NCI-H748 treated with DMSO at 0.1 percent for 48 hours (cell line): Measurements from ENCODE around the gene CNGB1.
"Not testable (repeated sequence)": the region's sequence is repeated elsewhere in the genome, so short reads cannot be mapped to it uniquely, and the experiment has no call there.

Source experiments
- DNase-seq: peaks from one replicate; lab custom pipeline; 2025; lab: John Stamatoyannopoulos, UW

The CNGB1 gene

DNA sequence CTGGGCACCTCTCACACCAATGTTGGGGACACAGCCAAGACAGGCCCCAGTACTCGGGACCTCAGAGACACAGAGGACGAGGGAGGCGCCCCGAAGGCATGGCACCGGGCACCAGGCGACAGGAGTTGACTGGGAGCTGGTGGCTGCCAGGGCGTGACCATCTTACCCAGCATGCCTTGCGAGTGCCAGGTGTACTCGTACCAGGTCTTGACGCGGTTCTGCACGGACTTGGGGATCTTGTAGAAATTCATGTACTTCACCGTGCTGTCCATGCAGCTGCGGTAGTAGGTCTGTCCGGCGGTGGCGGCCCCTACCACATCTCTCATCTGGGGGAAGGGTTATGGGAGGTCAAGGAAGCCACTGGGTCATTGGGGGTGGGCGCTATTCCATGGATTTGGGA is 67.3 kb downstream of the CNGB1 start:
- DNase-seq, result no peak

DNA sequence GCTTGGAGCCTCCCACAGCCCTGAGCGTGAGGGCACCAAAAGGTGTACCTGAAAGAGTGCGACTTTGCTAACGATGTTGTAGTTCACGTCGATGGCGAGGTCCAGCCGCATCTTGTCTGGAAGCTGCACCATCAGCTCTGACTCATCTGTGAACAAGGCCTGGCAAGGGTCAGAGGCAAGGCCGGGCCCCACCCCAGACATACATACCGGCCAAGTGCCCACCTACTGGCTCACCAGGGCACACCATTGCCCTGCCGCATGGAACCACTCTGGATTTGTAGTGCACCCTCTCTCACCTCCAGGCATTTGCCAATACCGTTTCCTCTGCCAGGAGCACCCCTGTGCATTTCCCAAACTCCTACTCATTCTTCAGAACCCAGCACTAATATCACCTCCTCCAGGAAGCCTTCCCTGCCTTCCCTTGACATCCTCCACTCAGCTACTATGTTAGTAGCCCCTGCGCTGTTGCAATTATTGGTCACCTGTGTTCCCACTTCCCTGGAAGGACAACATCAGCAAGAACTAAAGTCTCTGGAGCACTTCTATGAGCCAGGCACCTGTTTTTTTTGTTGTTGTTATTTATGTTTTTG is 69.4 kb downstream of the CNGB1 start:
- DNase-seq, result no peak

DNA sequence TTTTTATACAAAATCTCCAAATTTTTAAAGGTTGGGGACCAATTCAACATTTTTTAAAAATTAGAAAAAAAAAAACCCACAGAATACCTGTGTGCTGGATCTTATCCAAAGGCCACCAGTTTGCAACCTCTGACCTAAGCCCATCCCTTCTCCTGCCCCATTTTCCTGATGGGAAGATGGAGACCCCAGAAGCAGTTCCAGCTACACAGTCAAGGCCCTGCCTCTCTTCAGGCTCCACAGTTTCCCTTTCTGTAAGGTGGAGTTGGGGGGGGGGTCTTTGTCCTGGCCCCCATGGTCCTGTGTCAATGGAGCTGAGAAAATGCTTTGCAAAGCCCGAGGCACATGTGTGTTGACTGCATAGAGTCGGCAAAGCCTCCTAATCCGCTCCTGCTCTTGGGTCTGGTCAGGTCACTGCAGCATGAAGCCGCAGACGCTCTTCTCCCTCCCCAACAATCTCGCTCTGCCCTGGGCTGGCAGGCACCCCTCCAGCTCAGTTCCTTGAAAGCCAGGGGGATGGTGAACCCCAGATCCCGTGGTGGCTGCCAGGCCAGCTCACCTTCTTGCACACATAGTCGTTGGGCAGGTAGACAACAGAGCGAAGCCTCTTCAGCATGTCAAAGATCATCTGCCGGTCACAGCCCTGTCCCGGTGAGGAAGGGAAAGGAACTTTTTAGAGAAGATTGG is 70.0 kb downstream of the CNGB1 start:
- no peak for DNase-seq

DNA sequence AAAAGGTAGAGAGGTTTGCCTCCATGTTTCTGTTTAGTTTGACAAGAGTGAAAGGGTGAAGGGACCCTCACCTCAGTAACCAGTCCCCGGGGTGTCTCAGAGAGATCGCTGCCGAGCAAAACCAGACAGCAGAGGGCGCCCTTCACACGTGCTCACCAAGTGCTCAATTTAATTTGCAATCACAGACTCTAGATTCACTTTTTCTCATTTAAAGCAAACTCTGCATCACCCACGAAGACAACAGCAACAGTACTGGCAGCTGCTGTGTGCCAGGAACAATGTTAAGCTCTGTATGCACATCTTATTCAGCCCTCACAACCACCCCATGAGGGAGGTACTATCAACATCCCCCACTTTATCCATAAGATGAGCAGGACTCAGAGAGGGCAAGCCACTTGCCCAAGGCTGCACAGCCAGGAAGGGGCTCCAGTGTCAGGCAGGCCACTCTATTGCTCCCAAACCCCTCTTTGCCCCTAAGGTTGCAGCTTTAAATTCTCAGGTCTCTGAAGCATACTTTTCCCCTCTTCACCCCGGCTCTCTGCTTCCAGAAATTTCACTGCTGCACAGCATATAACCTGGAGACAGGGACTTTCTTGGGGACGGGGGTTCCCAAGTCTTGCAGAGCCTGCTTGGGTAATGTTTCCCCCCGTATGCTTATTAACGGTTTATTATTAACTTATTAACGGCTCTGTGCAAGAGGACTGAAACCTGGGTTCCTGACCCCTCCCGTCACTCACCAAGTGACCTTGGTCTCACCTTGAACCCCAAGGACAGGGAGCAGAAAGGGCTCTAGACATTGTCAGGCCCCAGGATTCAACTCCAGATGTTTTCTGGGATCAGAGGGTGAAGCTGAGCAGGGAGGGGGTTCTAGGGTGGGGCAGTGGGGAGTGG is 70.9 kb downstream of the CNGB1 start:
- peak; percentile 33 for DNase-seq

DNA sequence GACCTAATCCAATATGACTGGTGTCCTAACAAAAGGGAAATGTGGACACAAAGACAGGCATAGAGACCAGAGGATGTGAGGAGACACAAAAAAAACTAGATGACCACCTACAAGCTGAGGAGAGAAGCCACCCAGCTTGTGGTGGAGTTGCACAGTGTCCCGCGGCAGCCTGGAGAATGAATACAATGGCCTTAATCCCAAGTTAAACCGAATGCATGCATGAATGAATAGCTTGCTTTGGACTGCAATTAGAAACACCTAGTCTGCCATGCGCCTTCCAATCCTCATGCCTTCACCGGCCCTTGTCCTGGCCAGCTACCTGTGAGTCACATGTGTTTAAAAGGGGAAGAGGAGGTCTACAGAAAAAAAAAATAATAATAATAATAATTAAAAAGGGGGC is 72.0 kb downstream of the CNGB1 start:
- DNase-seq, result no peak

DNA sequence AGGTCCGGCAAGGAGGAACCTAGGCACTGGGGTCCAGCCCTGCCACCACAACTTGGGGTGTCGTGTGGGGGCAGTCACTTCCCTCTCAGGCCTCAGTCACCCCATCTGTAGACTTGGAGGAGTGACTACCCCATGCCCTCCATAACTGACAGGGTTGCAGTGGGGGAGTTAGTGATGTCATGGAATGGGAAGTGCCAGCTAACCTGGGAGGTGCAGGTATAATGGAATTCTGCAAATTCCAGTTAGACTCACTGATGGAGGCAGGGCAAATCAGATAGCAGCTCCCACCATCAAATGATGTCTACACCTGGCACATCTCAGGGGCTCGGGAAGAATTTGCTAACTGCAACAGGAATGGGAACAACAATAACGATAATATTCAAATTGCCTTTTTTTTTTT is 72.9 kb downstream of the CNGB1 start:
- no peak for DNase-seq

DNA sequence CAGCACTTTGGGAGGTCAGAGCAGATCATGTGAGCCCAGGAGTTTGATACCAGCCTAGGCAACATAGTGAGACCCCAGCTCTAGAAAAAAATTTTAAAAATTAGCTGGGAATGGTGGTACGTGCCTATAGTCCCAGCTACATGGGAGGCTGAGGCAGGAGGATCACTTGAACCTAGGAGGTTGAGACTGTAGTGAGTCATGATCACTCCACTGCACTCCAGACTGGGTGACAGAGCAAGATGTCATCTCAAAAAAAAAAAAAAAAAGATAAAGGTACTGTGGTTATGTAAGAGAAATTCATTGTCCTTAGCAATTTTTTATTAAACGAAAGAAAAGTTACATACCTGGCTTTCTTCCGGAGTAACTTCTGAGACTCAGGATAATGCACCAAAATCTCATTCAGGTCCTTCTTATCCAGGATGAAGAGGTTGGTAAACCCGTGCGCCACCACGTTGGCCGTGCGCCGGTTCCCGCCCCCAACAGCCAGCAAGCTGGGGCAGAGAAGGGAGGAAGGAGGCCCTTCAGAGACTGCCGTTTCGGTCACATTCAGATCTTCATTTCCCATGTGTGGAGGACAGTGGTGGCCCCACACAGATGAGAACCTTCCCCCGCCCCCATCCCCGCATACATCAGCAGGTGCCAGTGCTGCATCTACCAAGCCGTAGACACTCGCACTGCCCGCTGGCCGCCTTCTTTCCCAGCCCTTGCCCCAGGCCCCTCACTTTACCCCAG is 73.7 kb downstream of the CNGB1 start:
- no peak for DNase-seq

DNA sequence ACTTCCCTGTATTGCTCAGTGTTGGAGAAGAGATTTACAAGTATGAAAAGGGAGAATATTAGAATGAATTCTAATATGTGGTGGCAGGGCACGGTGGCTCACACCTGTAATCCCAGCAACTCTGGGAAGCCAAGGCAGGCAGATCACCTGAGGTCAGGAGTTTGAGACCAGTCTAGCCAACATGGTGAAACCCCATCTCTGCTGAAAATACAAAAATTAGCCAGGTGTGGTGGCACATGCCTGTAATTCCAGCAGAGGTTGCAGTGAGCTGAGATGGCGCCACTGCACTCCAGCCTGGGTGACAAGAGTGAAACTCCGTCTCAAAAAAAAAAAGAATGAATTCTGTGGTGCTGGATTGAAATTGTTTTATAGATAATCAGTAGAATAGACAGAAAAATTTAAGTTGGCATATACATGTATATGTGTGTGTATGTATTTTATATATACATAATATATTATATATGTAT is 75.8 kb downstream of the CNGB1 start:
- not testable (repeated sequence) for DNase-seq

DNA sequence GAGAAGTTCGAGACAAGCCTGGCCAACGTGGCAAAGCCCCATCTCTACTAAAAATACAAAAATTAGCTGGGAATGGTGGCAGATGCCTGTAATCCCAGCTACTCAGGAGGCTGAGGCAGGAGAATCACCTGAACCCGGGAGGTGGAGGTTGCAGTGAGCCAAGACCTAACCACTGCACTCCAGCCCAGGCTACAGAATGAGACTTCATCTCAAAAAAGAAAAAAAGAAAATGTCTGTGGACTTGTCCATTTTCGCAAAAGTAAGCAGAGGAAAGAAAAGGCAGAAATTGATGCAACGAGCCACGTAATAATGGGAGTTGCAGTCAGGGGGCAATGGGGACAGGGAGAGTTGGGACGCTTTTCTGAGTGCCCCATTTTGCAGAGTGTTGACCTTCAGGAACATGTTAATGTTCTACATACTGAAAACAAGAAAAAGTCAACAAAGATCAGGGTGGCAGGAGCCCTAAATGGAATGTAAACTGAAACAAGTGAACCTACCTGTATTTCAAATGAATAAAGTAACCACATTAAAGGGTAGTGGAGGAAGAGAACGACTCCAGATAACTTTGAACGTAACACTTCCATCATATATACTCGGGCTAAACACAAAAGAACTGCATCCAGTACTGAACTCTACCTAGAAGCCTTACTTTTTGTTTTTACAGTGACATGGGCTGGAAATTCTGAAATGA is 76.4 kb downstream of the CNGB1 start:
- no peak for DNase-seq

DNA sequence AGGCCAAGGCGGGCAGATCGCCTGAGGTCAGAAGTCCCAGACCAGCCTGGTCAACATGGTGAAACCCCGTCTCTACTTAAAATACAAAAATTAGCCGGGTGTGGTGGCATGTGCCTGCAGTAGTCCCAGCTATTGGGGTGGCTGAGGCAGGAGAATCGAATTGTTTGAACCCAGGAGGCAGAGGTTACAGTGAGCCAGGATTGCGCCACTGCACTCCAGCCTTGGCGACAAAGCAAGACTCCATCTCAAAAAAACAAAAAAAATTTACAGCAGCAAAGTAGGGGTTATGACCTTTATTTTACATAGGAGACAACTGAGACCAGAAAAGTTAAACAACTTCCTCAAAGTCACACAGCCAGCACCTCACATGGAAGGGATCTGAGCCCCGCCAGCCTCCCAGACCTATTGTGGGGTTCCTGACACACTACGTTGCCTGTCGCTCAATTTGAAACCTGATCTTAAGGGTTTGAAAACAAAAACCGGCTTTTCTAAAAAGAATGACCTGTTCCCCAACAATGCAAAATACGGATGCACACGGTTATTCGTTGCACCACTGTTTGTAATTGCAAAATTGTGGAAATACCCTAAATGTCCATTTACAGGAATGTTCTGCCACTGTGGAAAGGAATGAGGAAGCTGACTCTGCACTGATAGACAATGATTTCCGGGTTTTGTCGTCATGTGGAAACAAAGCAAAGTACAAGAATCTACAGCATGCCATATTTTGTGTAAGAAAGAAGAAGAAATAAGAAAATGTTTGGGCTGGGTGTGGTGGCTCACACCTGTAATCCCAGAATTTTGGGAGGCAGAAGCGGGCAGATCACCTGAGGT is 77.2 kb downstream of the CNGB1 start:
- DNase-seq, result no peak

DNA sequence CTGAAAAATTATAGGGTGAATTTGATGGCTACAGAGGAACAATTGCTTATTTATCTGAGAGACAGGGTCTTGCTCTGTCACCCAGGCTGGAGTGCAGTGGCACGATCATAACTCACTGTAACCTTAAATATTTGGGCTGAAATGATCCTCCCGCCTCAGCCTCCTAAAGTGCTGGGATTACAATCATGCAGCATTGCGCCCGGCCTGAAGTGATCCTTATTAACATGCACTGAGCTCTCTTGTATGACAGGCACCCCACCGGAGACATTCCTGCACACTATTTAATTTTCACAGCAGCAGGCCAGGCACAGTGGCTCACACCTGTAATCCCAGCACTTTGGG is 77.7 kb downstream of the CNGB1 start:
- no peak for DNase-seq

DNA sequence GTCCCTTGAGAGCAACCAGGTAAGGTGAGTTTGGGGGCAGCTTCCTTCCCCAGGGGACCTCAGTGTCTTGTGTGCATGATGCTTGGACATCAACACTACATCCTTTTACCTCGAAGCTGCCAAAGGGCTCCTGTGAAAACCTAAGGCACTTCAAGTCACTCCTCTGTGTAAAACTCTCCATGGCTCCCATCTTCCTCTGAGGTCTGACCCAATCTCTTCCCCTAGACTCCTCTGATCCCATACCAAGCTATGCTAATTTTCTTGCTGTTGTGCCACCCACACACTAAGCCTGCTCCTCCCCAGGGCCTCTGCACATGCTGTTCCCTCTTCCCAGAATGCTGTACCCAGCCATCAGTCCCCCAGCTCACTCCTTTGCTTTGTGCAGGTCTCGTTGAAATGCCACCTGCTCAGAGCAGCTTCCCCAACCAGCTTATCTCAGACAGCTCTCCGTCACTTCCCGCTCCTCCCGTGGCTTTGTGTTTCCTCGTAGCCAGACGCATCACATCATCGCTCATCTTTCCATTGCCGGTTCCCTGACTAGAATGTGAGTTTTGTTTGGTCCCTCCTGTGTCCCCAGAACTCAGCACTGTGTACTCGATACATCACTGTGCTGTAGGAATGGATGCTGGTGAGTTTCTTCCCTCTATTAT is 78.4 kb downstream of the CNGB1 start:
- DNase-seq, result no peak

DNA sequence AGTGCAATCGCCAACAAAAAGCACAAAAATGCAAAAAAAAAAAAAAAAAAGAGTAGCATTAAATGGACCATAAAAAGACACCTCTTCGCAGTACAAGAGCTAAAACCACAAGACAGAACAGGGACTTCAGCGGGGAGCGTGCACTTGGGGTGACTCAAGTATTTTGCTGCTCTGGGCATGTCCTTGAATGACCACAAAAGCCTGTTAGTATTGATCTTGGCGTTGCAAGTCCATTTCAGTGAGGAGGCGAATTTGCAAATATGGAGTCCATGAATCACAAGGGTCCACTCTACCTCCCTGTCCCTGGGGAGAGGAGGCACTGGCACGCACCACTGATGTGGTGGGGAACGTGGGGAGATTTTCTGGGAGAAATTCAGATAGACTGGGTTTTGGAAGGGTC is 78.9 kb downstream of the CNGB1 start:
- no peak for DNase-seq

DNA sequence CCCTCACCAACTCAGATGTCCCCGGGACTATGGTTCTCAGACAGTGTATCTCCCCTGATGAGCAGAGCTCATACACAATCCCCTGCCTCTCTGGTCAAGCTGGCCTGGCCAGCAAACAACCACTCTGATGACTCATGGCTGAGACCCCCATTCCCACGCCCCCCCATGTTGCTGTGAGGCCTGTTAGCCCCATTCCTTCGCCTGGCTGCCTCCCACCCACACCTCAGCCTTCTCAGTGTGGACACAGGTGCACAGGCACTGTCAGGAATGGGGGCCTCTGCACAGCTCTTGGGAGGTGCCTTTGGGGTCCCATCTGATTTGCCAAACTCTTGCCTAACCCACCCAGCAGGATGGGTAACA is 80.2 kb downstream of the CNGB1 start:
- no peak for DNase-seq

DNA sequence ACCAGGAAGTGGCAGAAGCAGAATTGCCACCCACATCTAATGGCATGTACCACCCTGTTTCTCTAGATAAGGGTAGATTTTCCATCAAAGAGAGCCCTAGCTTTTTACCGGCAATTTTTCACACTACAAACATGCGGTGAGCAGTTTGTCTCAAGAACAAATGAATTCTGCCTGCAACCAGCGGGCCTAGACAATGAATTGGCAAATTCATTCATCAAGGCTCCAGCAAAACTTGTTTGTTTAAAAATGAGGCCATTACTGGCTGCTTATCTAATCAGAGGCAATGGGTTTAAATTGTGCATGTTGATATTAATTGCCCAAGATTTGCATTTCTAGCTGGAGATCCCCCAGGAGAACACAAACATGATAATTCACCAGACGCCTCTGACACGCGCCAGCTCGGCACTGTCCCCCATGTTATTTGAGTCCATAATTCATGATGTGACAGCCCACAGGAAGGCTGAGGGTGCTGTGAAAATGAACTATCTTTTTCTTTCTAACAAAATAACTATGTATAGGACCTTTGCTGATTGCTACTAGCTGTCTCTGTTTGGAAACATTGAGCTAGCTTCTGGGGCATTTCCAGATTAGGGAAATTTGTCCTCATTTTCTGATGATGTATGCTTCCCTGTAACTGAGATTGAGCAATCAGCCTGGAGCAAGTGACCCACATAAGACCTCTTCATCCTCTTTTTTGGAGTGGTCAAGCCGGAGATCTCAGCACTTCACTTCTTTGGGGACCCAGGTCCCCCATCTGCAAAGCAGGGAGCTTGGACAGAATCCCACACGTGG is 80.8 kb downstream of the CNGB1 start:
- DNase-seq, result no peak

DNA sequence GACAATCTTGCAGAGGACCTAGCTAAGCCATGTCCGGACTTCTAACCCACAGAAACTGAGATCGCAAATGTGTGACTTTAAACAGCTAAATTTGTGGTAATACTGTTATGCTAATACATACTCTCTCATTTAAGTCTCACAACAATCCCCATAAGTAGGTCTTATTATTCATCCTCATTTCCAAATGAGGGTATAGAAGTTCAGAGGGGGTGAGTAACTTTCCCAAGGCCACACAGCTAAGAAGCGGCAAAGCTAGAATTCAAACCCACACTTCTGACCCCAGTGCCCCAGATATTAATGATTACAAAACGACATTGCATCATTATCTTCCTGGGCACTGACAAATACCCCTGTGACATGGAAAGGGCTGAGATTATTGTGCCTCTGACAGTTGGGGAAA is 81.4 kb downstream of the CNGB1 start:
- DNase-seq, result no peak

DNA sequence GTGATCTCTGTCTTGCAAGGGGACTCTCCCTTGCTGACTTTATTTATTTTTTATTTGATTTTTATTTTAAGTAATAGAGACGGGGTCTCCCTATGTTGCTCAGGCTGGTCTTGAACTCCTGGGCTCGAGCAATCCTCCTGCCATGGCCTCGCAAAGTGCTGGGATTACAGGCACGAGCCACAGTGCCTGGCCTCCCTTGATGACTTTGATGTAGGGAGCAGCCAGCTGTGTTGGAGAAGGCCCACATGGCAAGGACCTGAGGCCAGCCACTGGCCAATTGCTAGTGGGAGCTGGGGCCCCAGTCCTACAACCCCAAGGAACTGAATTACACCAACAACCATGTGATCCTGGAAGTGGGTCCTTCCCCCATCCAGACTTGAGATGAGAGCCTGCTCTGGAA is 81.8 kb downstream of the CNGB1 start:
- no peak for DNase-seq

DNA sequence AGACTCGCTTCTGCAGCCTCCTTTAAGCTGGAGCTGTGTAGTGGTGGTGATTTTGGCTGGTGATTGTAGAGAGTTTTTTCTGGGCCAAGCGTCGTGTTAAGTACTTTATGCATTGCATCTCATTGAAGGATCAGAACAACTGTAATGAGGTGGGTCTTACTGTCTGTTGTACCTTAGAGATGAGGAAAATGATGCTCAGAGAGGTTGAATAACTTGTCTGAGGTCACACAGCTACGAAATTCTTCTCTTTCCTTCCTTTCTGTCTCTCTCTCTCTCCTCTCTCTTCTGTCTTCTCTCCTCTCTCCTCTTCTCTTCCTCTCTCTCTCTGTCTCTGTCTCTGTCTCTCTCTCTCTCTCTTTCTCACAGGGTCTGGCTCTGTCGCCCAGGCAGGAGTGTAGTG is 82.8 kb downstream of the CNGB1 start:
- no peak for DNase-seq

DNA sequence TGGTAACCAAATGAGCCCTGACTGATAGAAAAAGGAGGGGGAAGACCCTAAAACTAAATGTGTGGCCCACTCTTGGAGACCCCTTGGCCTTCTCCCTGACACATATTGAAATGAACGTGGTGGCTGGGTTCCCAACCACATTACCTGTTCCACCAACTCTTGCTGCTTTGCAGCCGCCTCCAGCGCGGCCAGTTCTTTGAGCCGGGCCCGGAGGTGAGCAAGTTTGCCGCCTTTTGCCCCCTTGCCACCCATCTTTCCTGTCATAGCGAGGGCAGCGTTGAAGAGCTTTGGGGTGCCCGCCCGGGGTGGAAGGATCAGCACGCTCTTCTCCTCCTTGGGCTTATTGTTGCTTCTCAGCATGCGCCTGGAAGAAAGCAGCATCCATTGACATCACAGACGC is 83.2 kb downstream of the CNGB1 start:
- DNase-seq, result no peak

DNA sequence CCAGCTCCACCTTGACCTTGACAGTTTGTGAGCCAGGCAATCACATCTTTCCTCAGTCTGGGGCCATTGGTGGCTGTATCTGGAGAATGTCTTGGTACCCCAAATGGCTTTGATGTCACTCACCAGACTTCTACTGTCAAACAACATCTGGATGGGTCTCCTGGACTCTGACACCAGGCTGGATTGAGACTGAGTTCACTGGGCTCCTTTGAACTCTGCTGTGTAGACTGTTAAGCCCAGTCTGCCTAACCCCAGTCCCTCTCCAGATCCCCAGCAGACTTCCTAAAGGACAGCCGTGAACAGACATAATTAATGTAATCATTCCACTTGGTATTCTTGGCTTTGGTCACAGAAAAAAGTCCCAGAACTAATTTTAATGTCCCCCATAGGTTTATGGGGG is 84.5 kb downstream of the CNGB1 start:
- no peak for DNase-seq
